LHCN-M2 (cell line): Measurements from ENCODE around the gene ODAM. TPM values are rescaled to one million over a fixed set of nuclear protein-coding genes. Genes with fewer than 3 reads are reported as not detected.
"Not testable (repeated sequence)": the region's sequence is repeated elsewhere in the genome, so short reads cannot be mapped to it uniquely, and the experiment has no call there.

Experiments
- DNase-seq: peaks from one replicate; pipeline ENCODE4 v3.0.0-alpha.2; 2012; ENCODE audit warnings: low read depth
- polyA plus RNA-seq: library from polyadenylated mRNA; unstranded; fragments of >200 nt; gene quantifications from one replicate; pipeline ENCODE4 v1.2.1, GENCODE V29; 2012; ENCODE audit warnings: missing spikeins
- total RNA-seq: library from RNA; depleted of rRNA; stranded (reverse); fragments of >200 nt; gene quantifications from 2 replicates; pipeline ENCODE4 v1.2.3, GENCODE V29; 2014; rRNA removed

Gene ODAM
- total RNA-seq: not detected in 2 replicates
- not detected for polyA plus RNA-seq

GRCh38 chr4:70195425-70195824 is at the start of gene ODAM:
TSS of gene ODAM (plus strand) at chr4:70195725. CDS start at chr4:70196544, 819 bp downstream.
- DNase-seq: no peak

GRCh38 chr4:70151271-70151670 is 44.3 kb upstream of the ODAM start:
- DNase-seq: no peak

GRCh38 chr4:70152088-70152487 is 43.4 kb upstream of the ODAM start:
- DNase-seq: no peak

- no peak for DNase-seq
Measured at GRCh38 chr4:70153937-70154336, 41.6 kb upstream of the ODAM start, which contains the start of gene PRR27. TSS of gene PRR27 (plus strand) at chr4:70154237. CDS start at chr4:70154376, 139 bp downstream.

- no peak for DNase-seq
Measured at GRCh38 chr4:70158576-70158975, 36.9 kb upstream of the ODAM start.

- DNase-seq: no peak
Measured at GRCh38 chr4:70177090-70177489, 18.4 kb upstream of the ODAM start.

- no peak for DNase-seq
Measured at GRCh38 chr4:70178075-70178660, 17.4 kb upstream of the ODAM start.

GRCh38 chr4:70179811-70180210 is 15.7 kb upstream of the ODAM start:
- no peak for DNase-seq

GRCh38 chr4:70181864-70182263 is 13.7 kb upstream of the ODAM start:
- DNase-seq: no peak

GRCh38 chr4:70182517-70183167 is 12.9 kb upstream of the ODAM start:
- DNase-seq: no peak

GRCh38 chr4:70183168-70183939 is 12.2 kb upstream of the ODAM start:
- DNase-seq: peak; percentile 3

- no peak for DNase-seq
Measured at GRCh38 chr4:70183940-70184246, 11.6 kb upstream of the ODAM start.

- DNase-seq: no peak
Measured at GRCh38 chr4:70187216-70187615, 8.3 kb upstream of the ODAM start.

GRCh38 chr4:70190579-70190978 is 4.9 kb upstream of the ODAM start:
- no peak for DNase-seq

GRCh38 chr4:70191647-70192046 is 3.9 kb upstream of the ODAM start:
- no peak for DNase-seq

GRCh38 chr4:70192895-70193294 is 2.6 kb upstream of the ODAM start:
- no peak for DNase-seq

GRCh38 chr4:70196857-70197256 is 1.3 kb downstream of the ODAM start:
- DNase-seq: no peak

- no peak for DNase-seq
Measured at GRCh38 chr4:70197842-70198241, 2.3 kb downstream of the ODAM start.

GRCh38 chr4:70203601-70204000 is 8.1 kb downstream of the ODAM start:
- DNase-seq: no peak

GRCh38 chr4:70212752-70213151 is 17.2 kb downstream of the ODAM start:
- DNase-seq: not testable (repeated sequence)

- DNase-seq: not testable (repeated sequence)
Measured at GRCh38 chr4:70216109-70216508, 20.6 kb downstream of the ODAM start.

GRCh38 chr4:70216550-70216949 is 21.0 kb downstream of the ODAM start:
- DNase-seq: not testable (repeated sequence)

- DNase-seq: not testable (repeated sequence)
Measured at GRCh38 chr4:70221389-70221788, 25.9 kb downstream of the ODAM start.
